ELF-1 (cell line): ENCODE results near the gene DGCR2.
"Not testable (repeated sequence)": the region's sequence is repeated elsewhere in the genome, so short reads cannot be mapped to it uniquely, and the experiment has no call there.

Experiments used
- DNase-seq: peaks from one replicate; pipeline ENCODE4 v3.0.0-alpha.2; 2016; ENCODE audit warnings: low read depth, low spot score

The DGCR2 gene

GRCh38 chr22:19004471-19004870 lies 117.7 kb downstream of the DGCR2 start:
- no peak for DNase-seq

- DNase-seq: no peak
These were observed 118.7 kb downstream of the DGCR2 start for GRCh38 chr22:19003508-19003907.

- no peak for DNase-seq
These were observed 119.6 kb downstream of the DGCR2 start for GRCh38 chr22:19002684-19003038.

- no peak for DNase-seq
These were observed 121.0 kb downstream of the DGCR2 start for GRCh38 chr22:19001204-19001603.

- not testable (repeated sequence) for DNase-seq
These were observed 122.1 kb downstream of the DGCR2 start for GRCh38 chr22:19000106-19000505.

GRCh38 chr22:18999416-18999815 lies 122.8 kb downstream of the DGCR2 start:
- no peak for DNase-seq

GRCh38 chr22:18999008-18999407 lies 123.2 kb downstream of the DGCR2 start:
- DNase-seq: peak; percentile 42

- no peak for DNase-seq
These were observed 124.3 kb downstream of the DGCR2 start for GRCh38 chr22:18997925-18998315.

- no peak for DNase-seq
These were observed 124.8 kb downstream of the DGCR2 start for GRCh38 chr22:18997306-18997924.

GRCh38 chr22:18996376-18996900 lies 125.8 kb downstream of the DGCR2 start:
- no peak for DNase-seq

GRCh38 chr22:18995327-18995711 lies 126.9 kb downstream of the DGCR2 start:
- DNase-seq: no peak

GRCh38 chr22:18994701-18995326 lies 127.4 kb downstream of the DGCR2 start:
- peak; percentile 79 for DNase-seq

- DNase-seq: no peak
These were observed 128.2 kb downstream of the DGCR2 start for GRCh38 chr22:18994056-18994455.

GRCh38 chr22:18992543-18993198 lies 129.5 kb downstream of the DGCR2 start:
- DNase-seq: no peak

- DNase-seq: no peak
These were observed 130.3 kb downstream of the DGCR2 start for GRCh38 chr22:18991821-18992442.

GRCh38 chr22:18991138-18991432 lies 131.1 kb downstream of the DGCR2 start:
- DNase-seq: no peak

GRCh38 chr22:18990355-18991137 lies 131.7 kb downstream of the DGCR2 start:
- no peak for DNase-seq

- no peak for DNase-seq
These were observed 133.3 kb downstream of the DGCR2 start for GRCh38 chr22:18988958-18989357.

GRCh38 chr22:18987765-18988164 lies 134.4 kb downstream of the DGCR2 start:
- peak; percentile 69 for DNase-seq

- not testable (repeated sequence) for DNase-seq
These were observed 135.1 kb downstream of the DGCR2 start for GRCh38 chr22:18987114-18987513.
